ENCODE data around the gene PSMA3. TPM values are rescaled to one million over a fixed set of nuclear protein-coding genes. Genes with fewer than 3 reads are reported as not detected.

PSMA3 gene
- total RNA-seq, 1 donor from 2014 or later = 180 TPM

- no peak for TF ChIP-seq CTCF (IDR thresholded peaks at IDR 0.05; ENCODE audit: unreplicated experiment)
- H3K4me3 Mint-ChIP-seq (ENCODE audit: unreplicated experiment) = no peak overlapping the region
- no peaks in the 10 kb centered on the region for H3K27me3 Mint-ChIP-seq (ENCODE audit: unreplicated experiment)
- no peak for DNase-seq (ENCODE audit: low spot score)
- H3K4me1 Mint-ChIP-seq (ENCODE audit: unreplicated experiment) = peaks cover 7% of the 10 kb centered on the region
- no peaks in the 10 kb centered on the region for H3K9me3 Mint-ChIP-seq (ENCODE audit: unreplicated experiment)
- H3K36me3 Mint-ChIP-seq (ENCODE audit: low read depth, unreplicated experiment) = peaks cover 27% of the 10 kb centered on the region
- H3K27ac Mint-ChIP-seq (ENCODE audit: unreplicated experiment) = no peak overlapping the region
Observed at GRCh38 chr14:58270628-58271027, 26.0 kb downstream of the PSMA3 start.

GRCh38 chr14:58272588-58273372 lies 28.1 kb downstream of the PSMA3 start:
- Mint-ChIP-seq H3K36me3 (ENCODE audit: low read depth, unreplicated experiment) (peaks cover 15% of the 10 kb centered on the region), H3K9me3 (ENCODE audit: unreplicated experiment) (no peaks in the 10 kb centered on the region), H3K27ac (ENCODE audit: unreplicated experiment) (no peak overlapping the region), H3K27me3 (ENCODE audit: unreplicated experiment) (no peaks in the 10 kb centered on the region), H3K4me3 (ENCODE audit: unreplicated experiment) (no peak overlapping the region), H3K4me1 (ENCODE audit: unreplicated experiment) (peaks cover 7% of the 10 kb centered on the region)
- DNase-seq (ENCODE audit: low spot score) = no peak
- TF ChIP-seq CTCF (IDR thresholded peaks at IDR 0.05; ENCODE audit: unreplicated experiment) = no peak

DNA sequence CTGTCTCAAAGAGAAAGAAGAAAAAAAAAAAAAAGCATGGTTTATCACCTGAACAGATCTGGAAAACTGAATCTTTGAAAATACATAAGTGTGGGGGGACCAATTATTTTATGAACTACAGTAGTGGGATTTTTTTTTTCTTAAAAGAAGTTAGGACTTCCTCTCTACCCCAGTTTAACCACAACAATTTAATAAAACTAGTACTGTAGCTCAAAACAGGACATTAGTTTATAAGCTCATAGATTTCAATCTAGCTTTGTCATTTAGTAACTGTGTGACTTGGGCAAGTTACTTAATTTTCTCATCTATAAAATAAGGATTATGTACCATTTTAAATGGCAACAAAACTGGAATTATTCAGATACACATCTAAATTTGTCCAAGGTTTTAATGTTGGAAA lies 30.2 kb downstream of the PSMA3 start:
- H3K36me3 Mint-ChIP-seq (ENCODE audit: low read depth, unreplicated experiment) = peaks cover 9% of the 10 kb centered on the region
- peak overlapping the region; percentile 4 for H3K27ac Mint-ChIP-seq (ENCODE audit: unreplicated experiment)
- TF ChIP-seq CTCF (IDR thresholded peaks at IDR 0.05; ENCODE audit: unreplicated experiment) = no peak
- no peaks in the 10 kb centered on the region for H3K9me3 Mint-ChIP-seq (ENCODE audit: unreplicated experiment)
- no peak for DNase-seq (ENCODE audit: low spot score)
- no peak overlapping the region for H3K4me3 Mint-ChIP-seq (ENCODE audit: unreplicated experiment)
- H3K4me1 Mint-ChIP-seq (ENCODE audit: unreplicated experiment) = no peaks in the 10 kb centered on the region
- H3K27me3 Mint-ChIP-seq (ENCODE audit: unreplicated experiment) = no peaks in the 10 kb centered on the region

GRCh38 chr14:58275527-58276190 lies 31.0 kb downstream of the PSMA3 start:
- DNase-seq (ENCODE audit: low spot score) = no peak
- no peak overlapping the region for H3K4me3 Mint-ChIP-seq (ENCODE audit: unreplicated experiment)
- H3K27ac Mint-ChIP-seq (ENCODE audit: unreplicated experiment) = peak overlapping the region; percentile 19
- no peaks in the 10 kb centered on the region for H3K27me3 Mint-ChIP-seq (ENCODE audit: unreplicated experiment)
- no peaks in the 10 kb centered on the region for H3K9me3 Mint-ChIP-seq (ENCODE audit: unreplicated experiment)
- no peak for TF ChIP-seq CTCF (IDR thresholded peaks at IDR 0.05; ENCODE audit: unreplicated experiment)
- peaks cover 4% of the 10 kb centered on the region for H3K36me3 Mint-ChIP-seq (ENCODE audit: low read depth, unreplicated experiment)
- H3K4me1 Mint-ChIP-seq (ENCODE audit: unreplicated experiment) = no peaks in the 10 kb centered on the region

GRCh38 chr14:58276208-58276607 lies 31.6 kb downstream of the PSMA3 start:
- H3K4me1 Mint-ChIP-seq (ENCODE audit: unreplicated experiment) = peaks cover 4% of the 10 kb centered on the region
- H3K27ac Mint-ChIP-seq (ENCODE audit: unreplicated experiment) = no peak overlapping the region
- no peak for TF ChIP-seq CTCF (IDR thresholded peaks at IDR 0.05; ENCODE audit: unreplicated experiment)
- DNase-seq (ENCODE audit: low spot score) = no peak
- H3K9me3 Mint-ChIP-seq (ENCODE audit: unreplicated experiment) = no peaks in the 10 kb centered on the region
- H3K4me3 Mint-ChIP-seq (ENCODE audit: unreplicated experiment) = no peak overlapping the region
- H3K36me3 Mint-ChIP-seq (ENCODE audit: low read depth, unreplicated experiment) = peaks cover 4% of the 10 kb centered on the region
- no peaks in the 10 kb centered on the region for H3K27me3 Mint-ChIP-seq (ENCODE audit: unreplicated experiment)
